ENCODE results near the gene TAS2R40. TPM values are rescaled to one million over a fixed set of nuclear protein-coding genes. Genes with fewer than 3 reads are reported as not detected.

The TAS2R40 gene
- total and polyA plus RNA-seq, 12 donors: not detected

DNA sequence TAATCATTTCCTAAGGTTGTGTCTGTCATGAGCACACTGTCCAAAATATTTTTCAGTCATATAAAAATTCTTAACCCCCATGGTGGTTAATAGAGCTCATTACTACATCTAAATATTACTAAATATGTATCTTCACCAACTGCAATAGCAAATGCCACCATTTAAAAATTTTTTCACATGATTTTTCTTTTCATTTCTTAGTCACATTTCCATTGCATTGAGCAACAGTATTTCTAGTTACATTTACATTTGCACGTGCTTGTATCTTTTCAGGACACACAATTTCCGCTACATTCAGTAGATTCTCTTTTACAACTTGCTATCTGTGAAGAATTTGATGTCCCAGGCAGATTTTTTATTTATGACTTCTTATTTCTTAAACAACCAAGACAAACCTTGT, 5.2 kb upstream of the TAS2R40 start:
- H3K4me3 ChIP-seq: no peak overlapping the region
- intact Hi-C loops (cut with DNase I): loop anchor here (5.0 to 10.0 kb wide), 2 partner anchors 209 to 342 kb away; no protein-coding TSS in a partner anchor
- WGBS, 4 donors: 74 to 84% (median 82%) methylated on average over 2 of the region's 2 CpGs

DNA sequence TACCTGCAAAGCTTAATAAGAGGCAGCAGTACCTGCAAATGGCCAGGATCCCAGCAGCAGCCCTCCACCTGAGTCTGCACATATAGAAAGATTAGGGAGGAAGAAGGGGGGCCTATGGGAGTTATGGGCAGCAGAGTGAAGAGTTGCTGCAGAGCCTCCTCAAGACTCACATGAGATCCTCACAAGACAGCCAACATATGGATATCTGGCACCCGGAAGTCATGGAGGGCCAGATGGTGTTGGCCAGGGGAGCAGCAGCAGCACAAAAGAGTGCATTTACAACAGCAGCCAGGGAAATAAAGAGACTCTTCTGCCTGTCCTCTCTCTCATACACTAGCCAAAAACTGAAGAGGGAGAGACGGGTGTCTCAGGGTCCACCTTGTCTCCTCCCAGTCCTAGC, 4.0 kb upstream of the TAS2R40 start:
- H3K9me3 ChIP-seq (replicated peaks in 1 of 3): no peaks in the 10 kb centered on the region
- H3K27me3 ChIP-seq: no peaks in the 10 kb centered on the region
- TF ChIP-seq, protein P1, sequence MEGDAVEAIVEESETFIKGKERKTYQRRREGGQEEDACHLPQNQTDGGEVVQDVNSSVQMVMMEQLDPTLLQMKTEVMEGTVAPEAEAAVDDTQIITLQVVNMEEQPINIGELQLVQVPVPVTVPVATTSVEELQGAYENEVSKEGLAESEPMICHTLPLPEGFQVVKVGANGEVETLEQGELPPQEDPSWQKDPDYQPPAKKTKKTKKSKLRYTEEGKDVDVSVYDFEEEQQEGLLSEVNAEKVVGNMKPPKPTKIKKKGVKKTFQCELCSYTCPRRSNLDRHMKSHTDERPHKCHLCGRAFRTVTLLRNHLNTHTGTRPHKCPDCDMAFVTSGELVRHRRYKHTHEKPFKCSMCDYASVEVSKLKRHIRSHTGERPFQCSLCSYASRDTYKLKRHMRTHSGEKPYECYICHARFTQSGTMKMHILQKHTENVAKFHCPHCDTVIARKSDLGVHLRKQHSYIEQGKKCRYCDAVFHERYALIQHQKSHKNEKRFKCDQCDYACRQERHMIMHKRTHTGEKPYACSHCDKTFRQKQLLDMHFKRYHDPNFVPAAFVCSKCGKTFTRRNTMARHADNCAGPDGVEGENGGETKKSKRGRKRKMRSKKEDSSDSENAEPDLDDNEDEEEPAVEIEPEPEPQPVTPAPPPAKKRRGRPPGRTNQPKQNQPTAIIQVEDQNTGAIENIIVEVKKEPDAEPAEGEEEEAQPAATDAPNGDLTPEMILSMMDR (IDR thresholded peaks at IDR 0.05): no peak
- no peak for TF ChIP-seq POLR2A (IDR thresholded peaks at IDR 0.05)
- H3K27ac ChIP-seq: no peak overlapping the region
- intact Hi-C loops (cut with DNase I): loop anchor here (5.0 to 10.0 kb wide), 2 partner anchors 211 to 343 kb away; no protein-coding TSS in a partner anchor
- 61 to 78% (median 74%) methylated on average over 2 of the region's 2 CpGs for WGBS, 4 donors
- DNase-seq: no peak
- no peaks in the 10 kb centered on the region for H3K36me3 ChIP-seq (replicated peaks in 1 of 2)
- no peak overlapping the region for H3K4me3 ChIP-seq
- H3K4me1 ChIP-seq (replicated peaks in 1 of 2): no peaks in the 10 kb centered on the region

More for the DNA sequence above, 5.2 kb upstream of the TAS2R40 start:
- TF ChIP-seq, protein P1 (IDR thresholded peaks at IDR 0.05): no peak
- TF ChIP-seq POLR2A (IDR thresholded peaks at IDR 0.05): no peak
- Histone ChIP-seq H3K27me3 (no peaks in the 10 kb centered on the region), H3K4me1 (replicated peaks in 1 of 2) (no peaks in the 10 kb centered on the region), H3K36me3 (replicated peaks in 1 of 2) (no peaks in the 10 kb centered on the region), H3K9me3 (replicated peaks in 1 of 3) (no peaks in the 10 kb centered on the region), H3K27ac (no peak overlapping the region)
- no peak for DNase-seq

DNA sequence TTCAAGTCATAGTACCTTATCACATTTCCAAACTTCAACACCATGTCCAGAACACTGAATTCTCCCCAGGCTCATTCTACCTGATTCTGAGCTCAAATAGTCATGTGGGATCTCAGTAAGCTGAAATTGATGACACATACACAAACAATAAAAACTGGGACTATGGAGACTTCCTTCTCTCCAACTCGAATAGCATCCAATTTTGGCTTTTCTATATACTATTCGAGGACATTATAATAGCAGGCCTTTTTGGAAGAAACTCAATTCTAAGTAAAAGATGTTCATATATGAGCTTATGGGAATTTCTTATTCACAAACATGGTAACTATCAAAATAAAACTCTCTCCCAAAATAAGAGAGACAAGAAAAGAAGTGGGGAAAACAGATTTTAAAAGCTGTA, 551 bp upstream of the TAS2R40 start:
- TF ChIP-seq, protein P1 (IDR thresholded peaks at IDR 0.05): no peak
- no peak for TF ChIP-seq POLR2A (IDR thresholded peaks at IDR 0.05)
- Histone ChIP-seq H3K36me3 (replicated peaks in 1 of 2) (no peaks in the 10 kb centered on the region), H3K9me3 (replicated peaks in 1 of 3) (no peaks in the 10 kb centered on the region), H3K27ac (no peak overlapping the region), H3K4me1 (replicated peaks in 1 of 2) (no peaks in the 10 kb centered on the region), H3K27me3 (no peaks in the 10 kb centered on the region), H3K4me3 (no peak overlapping the region)
- intact Hi-C loops (cut with DNase I): no loop called here
- 66 to 75% (median 68%) methylated on average over 2 of the region's 2 CpGs for WGBS, 4 donors
- DNase-seq: no peak

DNA sequence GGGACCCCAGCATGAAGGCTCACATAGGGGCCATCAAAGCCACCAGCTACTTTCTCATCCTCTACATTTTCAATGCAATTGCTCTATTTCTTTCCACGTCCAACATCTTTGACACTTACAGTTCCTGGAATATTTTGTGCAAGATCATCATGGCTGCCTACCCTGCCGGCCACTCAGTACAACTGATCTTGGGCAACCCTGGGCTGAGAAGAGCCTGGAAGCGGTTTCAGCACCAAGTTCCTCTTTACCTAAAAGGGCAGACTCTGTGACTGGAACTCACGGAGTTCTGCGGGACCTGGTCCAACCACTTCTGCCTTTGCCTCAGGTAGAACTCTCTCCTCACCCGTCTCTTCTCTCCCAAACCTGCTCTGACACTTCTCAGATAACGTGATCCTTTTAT, 945 bp downstream of the TAS2R40 start:
- intact Hi-C loops (cut with DNase I): no loop called here
- H3K4me3 ChIP-seq: no peak overlapping the region
- no peaks in the 10 kb centered on the region for H3K9me3 ChIP-seq (replicated peaks in 1 of 3)
- whole genome bisulfite sequencing, 4 donors: 66 to 80% (median 74%) methylated on average over 6 to 7 of the region's 7 CpGs
- H3K27ac ChIP-seq: peak overlapping the region in 2 of 5 donors; percentile 2 to 36
- peak in 5 of 7 donors; percentile 32 to 65 (median 41) for DNase-seq
- H3K27me3 ChIP-seq: no peaks in the 10 kb centered on the region
- TF ChIP-seq POLR2A (IDR thresholded peaks at IDR 0.05): no peak
- TF ChIP-seq, protein P1 (IDR thresholded peaks at IDR 0.05): no peak
- peaks cover 0 to 5% of the 10 kb centered on the region in 2 donors for H3K4me1 ChIP-seq (replicated peaks in 1 of 2)
- no peaks in the 10 kb centered on the region for H3K36me3 ChIP-seq (replicated peaks in 1 of 2)
